ENCODE data around the gene CHDH.

The CHDH gene

GRCh38 chr3:53841296-53841695 is 4.9 kb downstream of the CHDH start:
- Histone ChIP-seq H3K79me1 (ENCODE audit: low read length) (no peaks in the 10 kb centered on the region), H3K4me3 (ENCODE audit: low read length) (no peak overlapping the region), H2BK15ac (replicated peaks; ENCODE audit: low read depth) (no peak overlapping the region), H3K23ac (ENCODE audit: low read length) (no peak overlapping the region), H3K27me3 (ENCODE audit: insufficient read depth, low read length, poor library complexity) (no peaks in the 10 kb centered on the region), H2BK5ac (ENCODE audit: low read length) (no peak overlapping the region), H3K4me1 (ENCODE audit: control insufficient read depth, low read depth, low read length) (peaks cover 10% of the 10 kb centered on the region), H3K27ac (ENCODE audit: low read depth, low read length) (no peak overlapping the region), H3K79me2 (ENCODE audit: control insufficient read depth, insufficient read depth, low read length) (no peaks in the 10 kb centered on the region), H3K9ac (ENCODE audit: low read length) (no peak overlapping the region), H3K18ac (ENCODE audit: low read length) (no peak overlapping the region), H4K8ac (ENCODE audit: low read depth, low read length) (no peak overlapping the region), H3K4me2 (ENCODE audit: low read length) (no peak overlapping the region), H2AK5ac (ENCODE audit: low read length) (no peak overlapping the region), H3K4ac (ENCODE audit: low read depth, low read length) (no peak overlapping the region), H2BK120ac (ENCODE audit: low read depth, low read length) (no peak overlapping the region), H4K5ac (ENCODE audit: low read length) (no peak overlapping the region), H3K56ac (ENCODE audit: low read length) (no peak overlapping the region), H3K36me3 (ENCODE audit: control insufficient read depth, insufficient read depth, low read length) (no peaks in the 10 kb centered on the region)
- DNase-seq, result no peak
- WGBS (ENCODE audit: extremely low coverage, insufficient coverage, low lambda C conversion rate), result no CpG with 5 or more reads among the region's 5 CpGs

GRCh38 chr3:53837331-53837730 is 8.9 kb downstream of the CHDH start:
- Histone ChIP-seq H3K4ac (ENCODE audit: low read depth, low read length) (no peak overlapping the region), H3K23ac (ENCODE audit: low read length) (no peak overlapping the region), H3K27me3 (ENCODE audit: insufficient read depth, low read length, poor library complexity) (no peaks in the 10 kb centered on the region), H3K79me1 (ENCODE audit: low read length) (no peaks in the 10 kb centered on the region), H2BK15ac (replicated peaks; ENCODE audit: low read depth) (no peak overlapping the region), H3K4me1 (ENCODE audit: control insufficient read depth, low read depth, low read length) (peaks cover 2% of the 10 kb centered on the region), H3K4me3 (ENCODE audit: low read length) (no peak overlapping the region), H3K4me2 (ENCODE audit: low read length) (no peak overlapping the region), H4K8ac (ENCODE audit: low read depth, low read length) (no peak overlapping the region), H2BK120ac (ENCODE audit: low read depth, low read length) (no peak overlapping the region), H3K56ac (ENCODE audit: low read length) (no peak overlapping the region), H3K79me2 (ENCODE audit: control insufficient read depth, insufficient read depth, low read length) (no peaks in the 10 kb centered on the region), H3K36me3 (ENCODE audit: control insufficient read depth, insufficient read depth, low read length) (no peaks in the 10 kb centered on the region), H2AK5ac (ENCODE audit: low read length) (no peak overlapping the region), H2BK5ac (ENCODE audit: low read length) (no peak overlapping the region), H3K18ac (ENCODE audit: low read length) (no peak overlapping the region), H3K9ac (ENCODE audit: low read length) (no peak overlapping the region), H4K5ac (ENCODE audit: low read length) (no peak overlapping the region), H3K27ac (ENCODE audit: low read depth, low read length) (no peak overlapping the region)
- WGBS (ENCODE audit: extremely low coverage, insufficient coverage, low lambda C conversion rate), result no CpG with 5 or more reads among the region's 10 CpGs
- no peak for DNase-seq

- no peaks in the 10 kb centered on the region for H3K4me1 ChIP-seq (ENCODE audit: control insufficient read depth, low read depth, low read length)
- no peak overlapping the region for H2BK15ac ChIP-seq (replicated peaks; ENCODE audit: low read depth)
- no peaks in the 10 kb centered on the region for H3K79me2 ChIP-seq (ENCODE audit: control insufficient read depth, insufficient read depth, low read length)
- no peak overlapping the region for H3K23ac ChIP-seq (ENCODE audit: low read length)
- no peak overlapping the region for H4K5ac ChIP-seq (ENCODE audit: low read length)
- H3K9ac ChIP-seq (ENCODE audit: low read length), result no peak overlapping the region
- H3K79me1 ChIP-seq (ENCODE audit: low read length), result no peaks in the 10 kb centered on the region
- no peak overlapping the region for H2AK5ac ChIP-seq (ENCODE audit: low read length)
- no peak overlapping the region for H3K4me2 ChIP-seq (ENCODE audit: low read length)
- H3K4me3 ChIP-seq (ENCODE audit: low read length), result no peak overlapping the region
- DNase-seq, result no peak
- no CpG with 5 or more reads among the region's 9 CpGs for WGBS (ENCODE audit: extremely low coverage, insufficient coverage, low lambda C conversion rate)
- H3K36me3 ChIP-seq (ENCODE audit: control insufficient read depth, insufficient read depth, low read length), result no peaks in the 10 kb centered on the region
- H3K27me3 ChIP-seq (ENCODE audit: insufficient read depth, low read length, poor library complexity), result no peaks in the 10 kb centered on the region
- H4K8ac ChIP-seq (ENCODE audit: low read depth, low read length), result no peak overlapping the region
- H2BK120ac ChIP-seq (ENCODE audit: low read depth, low read length), result no peak overlapping the region
- H3K27ac ChIP-seq (ENCODE audit: low read depth, low read length), result no peak overlapping the region
- no peak overlapping the region for H3K56ac ChIP-seq (ENCODE audit: low read length)
- no peak overlapping the region for H3K4ac ChIP-seq (ENCODE audit: low read depth, low read length)
- H2BK5ac ChIP-seq (ENCODE audit: low read length), result no peak overlapping the region
- no peak overlapping the region for H3K18ac ChIP-seq (ENCODE audit: low read length)
These were observed 9.9 kb downstream of the CHDH start for GRCh38 chr3:53836084-53836872.

- H4K8ac ChIP-seq (ENCODE audit: low read depth, low read length), result no peak overlapping the region
- no peaks in the 10 kb centered on the region for H3K27me3 ChIP-seq (ENCODE audit: insufficient read depth, low read length, poor library complexity)
- no CpG with 5 or more reads among the region's 1 CpG for WGBS (ENCODE audit: extremely low coverage, insufficient coverage, low lambda C conversion rate)
- H2BK5ac ChIP-seq (ENCODE audit: low read length), result no peak overlapping the region
- H3K79me1 ChIP-seq (ENCODE audit: low read length), result no peaks in the 10 kb centered on the region
- H2BK15ac ChIP-seq (replicated peaks; ENCODE audit: low read depth), result no peak overlapping the region
- H3K23ac ChIP-seq (ENCODE audit: low read length), result no peak overlapping the region
- no peak overlapping the region for H3K4me3 ChIP-seq (ENCODE audit: low read length)
- no peak overlapping the region for H2BK120ac ChIP-seq (ENCODE audit: low read depth, low read length)
- no peak overlapping the region for H3K9ac ChIP-seq (ENCODE audit: low read length)
- no peak overlapping the region for H3K4ac ChIP-seq (ENCODE audit: low read depth, low read length)
- no peak overlapping the region for H3K4me2 ChIP-seq (ENCODE audit: low read length)
- DNase-seq, result no peak
- no peaks in the 10 kb centered on the region for H3K79me2 ChIP-seq (ENCODE audit: control insufficient read depth, insufficient read depth, low read length)
- H3K56ac ChIP-seq (ENCODE audit: low read length), result no peak overlapping the region
- no peak overlapping the region for H3K27ac ChIP-seq (ENCODE audit: low read depth, low read length)
- no peak overlapping the region for H3K18ac ChIP-seq (ENCODE audit: low read length)
- H3K36me3 ChIP-seq (ENCODE audit: control insufficient read depth, insufficient read depth, low read length), result no peaks in the 10 kb centered on the region
- H3K4me1 ChIP-seq (ENCODE audit: control insufficient read depth, low read depth, low read length), result no peaks in the 10 kb centered on the region
- H2AK5ac ChIP-seq (ENCODE audit: low read length), result no peak overlapping the region
- H4K5ac ChIP-seq (ENCODE audit: low read length), result no peak overlapping the region
These were observed 11.0 kb downstream of the CHDH start for GRCh38 chr3:53835257-53835656.

- Histone ChIP-seq H3K79me1 (ENCODE audit: low read length) (no peaks in the 10 kb centered on the region), H3K27ac (ENCODE audit: low read depth, low read length) (no peak overlapping the region), H3K36me3 (ENCODE audit: control insufficient read depth, insufficient read depth, low read length) (no peaks in the 10 kb centered on the region), H4K5ac (ENCODE audit: low read length) (no peak overlapping the region), H2AK5ac (ENCODE audit: low read length) (no peak overlapping the region), H3K4me1 (ENCODE audit: control insufficient read depth, low read depth, low read length) (no peaks in the 10 kb centered on the region), H2BK120ac (ENCODE audit: low read depth, low read length) (no peak overlapping the region), H3K4me3 (ENCODE audit: low read length) (no peak overlapping the region), H3K9ac (ENCODE audit: low read length) (no peak overlapping the region), H2BK15ac (replicated peaks; ENCODE audit: low read depth) (no peak overlapping the region), H3K18ac (ENCODE audit: low read length) (no peak overlapping the region), H3K27me3 (ENCODE audit: insufficient read depth, low read length, poor library complexity) (no peaks in the 10 kb centered on the region), H3K79me2 (ENCODE audit: control insufficient read depth, insufficient read depth, low read length) (no peaks in the 10 kb centered on the region), H4K8ac (ENCODE audit: low read depth, low read length) (no peak overlapping the region), H2BK5ac (ENCODE audit: low read length) (no peak overlapping the region), H3K4me2 (ENCODE audit: low read length) (no peak overlapping the region), H3K56ac (ENCODE audit: low read length) (no peak overlapping the region), H3K4ac (ENCODE audit: low read depth, low read length) (no peak overlapping the region), H3K23ac (ENCODE audit: low read length) (no peak overlapping the region)
- WGBS (ENCODE audit: extremely low coverage, insufficient coverage, low lambda C conversion rate), result no CpG with 5 or more reads among the region's 6 CpGs
- DNase-seq, result no peak
These were observed 11.7 kb downstream of the CHDH start for GRCh38 chr3:53834429-53835095.
